ENCODE data around the gene KLHL28.

DNA sequence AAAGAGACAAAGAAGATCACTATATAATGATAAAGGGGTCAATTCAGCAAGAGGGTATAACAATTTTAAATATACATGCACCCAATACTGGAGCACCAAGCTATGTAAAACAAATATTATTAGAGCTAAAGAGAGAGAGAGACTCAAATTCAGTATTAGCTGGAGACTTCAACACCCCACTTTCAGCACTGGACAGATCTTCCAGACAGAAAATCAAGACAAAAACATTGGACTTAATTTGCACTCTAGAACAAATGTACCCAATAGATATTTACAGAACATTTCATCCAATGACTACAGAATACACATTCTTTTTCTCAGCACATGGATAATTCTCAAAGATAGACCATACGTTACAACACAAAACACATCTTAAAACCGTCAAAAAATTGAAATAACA lies 81.0 kb downstream of the KLHL28 start:
- TF ChIP-seq, protein P1, sequence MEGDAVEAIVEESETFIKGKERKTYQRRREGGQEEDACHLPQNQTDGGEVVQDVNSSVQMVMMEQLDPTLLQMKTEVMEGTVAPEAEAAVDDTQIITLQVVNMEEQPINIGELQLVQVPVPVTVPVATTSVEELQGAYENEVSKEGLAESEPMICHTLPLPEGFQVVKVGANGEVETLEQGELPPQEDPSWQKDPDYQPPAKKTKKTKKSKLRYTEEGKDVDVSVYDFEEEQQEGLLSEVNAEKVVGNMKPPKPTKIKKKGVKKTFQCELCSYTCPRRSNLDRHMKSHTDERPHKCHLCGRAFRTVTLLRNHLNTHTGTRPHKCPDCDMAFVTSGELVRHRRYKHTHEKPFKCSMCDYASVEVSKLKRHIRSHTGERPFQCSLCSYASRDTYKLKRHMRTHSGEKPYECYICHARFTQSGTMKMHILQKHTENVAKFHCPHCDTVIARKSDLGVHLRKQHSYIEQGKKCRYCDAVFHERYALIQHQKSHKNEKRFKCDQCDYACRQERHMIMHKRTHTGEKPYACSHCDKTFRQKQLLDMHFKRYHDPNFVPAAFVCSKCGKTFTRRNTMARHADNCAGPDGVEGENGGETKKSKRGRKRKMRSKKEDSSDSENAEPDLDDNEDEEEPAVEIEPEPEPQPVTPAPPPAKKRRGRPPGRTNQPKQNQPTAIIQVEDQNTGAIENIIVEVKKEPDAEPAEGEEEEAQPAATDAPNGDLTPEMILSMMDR (IDR thresholded peaks at IDR 0.05): no peak
- TF ChIP-seq POLR2A (IDR thresholded peaks at IDR 0.05): no peak

Measured in lower leg skin (tissue), 3 donors.